SU-DHL-6 (cell line): ENCODE results near the gene MAPK8IP1.

Experiments
- H2AFZ ChIP-seq: fragments of 200-600 bp; sonication (generic); 2 replicates; pipeline ENCODE4 v1.6.1; 2014; ENCODE audit warnings: low read depth, mild to moderate bottlenecking, moderate library complexity, mixed read lengths, antibody characterized with exemption, low read length; ENCODE audit not compliant: severe bottlenecking
- H3F3A ChIP-seq: fragments of 200-600 bp; shearing (Covaris generic); 2 replicates; pipeline ENCODE4 v1.6.0; 2016; ENCODE audit warnings: antibody characterized with exemption, mild to moderate bottlenecking; ENCODE audit not compliant: insufficient read depth
- H3K27ac ChIP-seq: fragments of 200-600 bp; sonication (generic); 2 replicates; pipeline ENCODE4 v1.5.1; 2016; ENCODE audit warnings: low read depth, mild to moderate bottlenecking, low read length, moderate library complexity, mixed read lengths
- H3K27me3 ChIP-seq: fragments of 200-600 bp; sonication (generic), shearing (Covaris generic); 2 replicates; pipeline ENCODE4 v1.6.0; 2014; ENCODE audit warnings: mild to moderate bottlenecking, low read length
- H3K36me3 ChIP-seq: fragments of 200-600 bp; sonication (generic); 2 replicates; pipeline ENCODE4 v1.6.1; 2014; ENCODE audit warnings: mild to moderate bottlenecking, low read length, mixed read lengths
- H3K4me2 ChIP-seq: fragments of 300-600, 200-600 bp; shearing (Covaris generic), sonication (generic); 2 replicates; pipeline ENCODE4 v1.6.0; 2014; ENCODE audit warnings: low read length, low read depth, mild to moderate bottlenecking; ENCODE audit not compliant: poor library complexity, severe bottlenecking
- H3K4me3 ChIP-seq: fragments of 200-600 bp; sonication (generic); 2 replicates; pipeline ENCODE4 v1.5.1; 2014; ENCODE audit warnings: antibody characterized with exemption, low read length, mild to moderate bottlenecking, mixed read lengths; ENCODE audit not compliant: insufficient read depth, poor library complexity, severe bottlenecking
- H3K79me2 ChIP-seq: fragments of 200-600 bp; sonication (generic); 2 replicates; pipeline ENCODE4 v1.6.1; 2014; ENCODE audit warnings: mild to moderate bottlenecking, low read length, moderate library complexity; ENCODE audit not compliant: insufficient read depth
- H3K9ac ChIP-seq: fragments of 200-600 bp; sonication (generic); 2 replicates; pipeline ENCODE4 v1.7.0; 2014; ENCODE audit warnings: mild to moderate bottlenecking, low read length
- H3K9me2 ChIP-seq: fragments of 200-600 bp; sonication (generic); replicated peaks from 2 replicates; pipeline ENCODE4 v1.6.1; 2014; ENCODE audit warnings: low read length; ENCODE audit not compliant: insufficient read depth
- H3K9me3 ChIP-seq: fragments of 200-600 bp; sonication (generic); 2 replicates; pipeline ENCODE4 v1.6.1; 2014; ENCODE audit warnings: low read length, mixed read lengths; ENCODE audit not compliant: insufficient read depth
- H4K20me1 ChIP-seq: fragments of 200-600 bp; sonication (generic); 2 replicates; pipeline ENCODE4 v1.6.1; 2014; ENCODE audit warnings: low read depth, mild to moderate bottlenecking, antibody characterized with exemption, low read length, moderate library complexity, mixed read lengths
- EZH2phosphoT487 ChIP-seq: fragments of 200-600 bp; sonication (generic), shearing (Covaris generic); conservative IDR thresholded peaks from 2 replicates; pipeline ENCODE4 v1.6.1; 2018; ENCODE audit warnings: mild to moderate bottlenecking, antibody characterized with exemption, low read length, moderate library complexity, mixed read lengths
- TF ChIP-seq, protein P1 (sequence below): fragments of 200-600 bp; sonication (generic); IDR thresholded peaks from one replicate; pipeline ENCODE4 v1.5.1; 2017; ENCODE audit warnings: antibody characterized with exemption, mild to moderate bottlenecking, low read length, moderate library complexity; ENCODE audit not compliant: insufficient read depth, poor library complexity, severe bottlenecking

MAPK8IP1 gene

GRCh38 chr11:45933131-45933831 lies 47.8 kb downstream of the MAPK8IP1 start:
- H3K9ac ChIP-seq = peak overlapping the region; percentile 62
- H3F3A ChIP-seq = peaks cover 44% of the 10 kb centered on the region
- H4K20me1 ChIP-seq = no peaks in the 10 kb centered on the region
- peak overlapping the region; percentile 93 for H3K4me2 ChIP-seq
- H2AFZ ChIP-seq = peak overlapping the region; percentile 24
- H3K79me2 ChIP-seq = 0 out of 2 replicates have a peak, but pooled peaks cover 9% of the 10 kb centered on the region
- peak overlapping the region; percentile 89 for H3K27ac ChIP-seq
- no peaks in the 10 kb centered on the region for H3K9me2 ChIP-seq
- no peaks in the 10 kb centered on the region for H3K36me3 ChIP-seq
- no peaks in the 10 kb centered on the region for H3K9me3 ChIP-seq
- TF ChIP-seq, protein P1, sequence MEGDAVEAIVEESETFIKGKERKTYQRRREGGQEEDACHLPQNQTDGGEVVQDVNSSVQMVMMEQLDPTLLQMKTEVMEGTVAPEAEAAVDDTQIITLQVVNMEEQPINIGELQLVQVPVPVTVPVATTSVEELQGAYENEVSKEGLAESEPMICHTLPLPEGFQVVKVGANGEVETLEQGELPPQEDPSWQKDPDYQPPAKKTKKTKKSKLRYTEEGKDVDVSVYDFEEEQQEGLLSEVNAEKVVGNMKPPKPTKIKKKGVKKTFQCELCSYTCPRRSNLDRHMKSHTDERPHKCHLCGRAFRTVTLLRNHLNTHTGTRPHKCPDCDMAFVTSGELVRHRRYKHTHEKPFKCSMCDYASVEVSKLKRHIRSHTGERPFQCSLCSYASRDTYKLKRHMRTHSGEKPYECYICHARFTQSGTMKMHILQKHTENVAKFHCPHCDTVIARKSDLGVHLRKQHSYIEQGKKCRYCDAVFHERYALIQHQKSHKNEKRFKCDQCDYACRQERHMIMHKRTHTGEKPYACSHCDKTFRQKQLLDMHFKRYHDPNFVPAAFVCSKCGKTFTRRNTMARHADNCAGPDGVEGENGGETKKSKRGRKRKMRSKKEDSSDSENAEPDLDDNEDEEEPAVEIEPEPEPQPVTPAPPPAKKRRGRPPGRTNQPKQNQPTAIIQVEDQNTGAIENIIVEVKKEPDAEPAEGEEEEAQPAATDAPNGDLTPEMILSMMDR = no peak
- no peak for TF ChIP-seq EZH2phosphoT487
- no peaks in the 10 kb centered on the region for H3K27me3 ChIP-seq
- H3K4me3 ChIP-seq = peak overlapping the region; percentile 78

- H3K27me3 ChIP-seq = no peaks in the 10 kb centered on the region
- peak overlapping the region; percentile 89 for H3K27ac ChIP-seq
- TF ChIP-seq, protein P1 = no peak
- no peak for TF ChIP-seq EZH2phosphoT487
- no peaks in the 10 kb centered on the region for H3K9me2 ChIP-seq
- H3K4me3 ChIP-seq = peak overlapping the region; percentile 78
- H3K36me3 ChIP-seq = no peaks in the 10 kb centered on the region
- H3K9me3 ChIP-seq = no peaks in the 10 kb centered on the region
- peak overlapping the region; percentile 93 for H3K4me2 ChIP-seq
- peaks cover 46% of the 10 kb centered on the region for H3F3A ChIP-seq
- H4K20me1 ChIP-seq = no peaks in the 10 kb centered on the region
- peak overlapping the region; percentile 62 for H3K9ac ChIP-seq
- H3K79me2 ChIP-seq = 0 out of 2 replicates have a peak, but pooled peaks cover 9% of the 10 kb centered on the region
- no peak overlapping the region for H2AFZ ChIP-seq
Observed at GRCh38 chr11:45933846-45934579, 48.6 kb downstream of the MAPK8IP1 start.

- Histone ChIP-seq H4K20me1 (no peaks in the 10 kb centered on the region), H3F3A (peaks cover 48% of the 10 kb centered on the region), H3K9me2 (no peaks in the 10 kb centered on the region), H3K27ac (peak overlapping the region; percentile 69; the same call in 1 of the 2 replicates), H3K27me3 (no peaks in the 10 kb centered on the region), H3K4me3 (no peak overlapping the region), H3K36me3 (no peaks in the 10 kb centered on the region), H3K4me2 (no peak overlapping the region), H2AFZ (no peak overlapping the region), H3K9me3 (no peaks in the 10 kb centered on the region), H3K79me2 (0 out of 2 replicates have a peak, but pooled peaks cover 9% of the 10 kb centered on the region), H3K9ac (no peak overlapping the region)
- no peak for TF ChIP-seq EZH2phosphoT487
- TF ChIP-seq, protein P1 = no peak
Observed at GRCh38 chr11:45934580-45935318, 49.3 kb downstream of the MAPK8IP1 start.
